Endothelial cell of umbilical vein (primary cell): ENCODE measurements around the gene PHAF1. TPM values are rescaled to one million over a fixed set of nuclear protein-coding genes. Genes with fewer than 3 reads are reported as not detected.
A peak's percentile ranks its signal among the peaks of the same experiment; 100 is the strongest.

Experiments
- BruUV-seq: library from RNA; stranded (reverse); fragments of 400-500 nt; replicated peaks from 2 replicates; lab custom pipeline; 2021; lab: Mats Ljungman, UMichigan
- CTCF ChIA-PET: fragments of 300-600, 350-600 bp; sonication (Branson Sonifier 250); formaldehyde crosslinking; loops from one replicate; lab custom pipeline; 2021; ENCODE audit warnings: antibody characterized with exemption, inconsistent platforms; lab: Charles Lee
- POLR2A ChIA-PET: fragments of 300-600, 350-600 bp; sonication (Branson Sonifier 250); formaldehyde crosslinking; loops from one replicate; lab custom pipeline; 2021; ENCODE audit warnings: antibody characterized with exemption, inconsistent platforms; lab: Charles Lee
- DNase-seq: peaks from one replicate; pipeline ENCODE4 v3.0.0-alpha.2; 2011; ENCODE audit warnings: low read depth, low spot score
- FAIRE-seq: peaks from 2 replicates; lab custom pipeline; 2011; peaks lifted over from hg19 to GRCh38; lab: Jason Lieb, UNC
- H2AFZ ChIP-seq: 2 replicates; pipeline ENCODE4 v1.6.0; 2012; ENCODE audit warnings: low read depth, low read length, control low read depth, inconsistent platforms
- H3K27ac ChIP-seq: 2 replicates; pipeline ENCODE4 v1.5.1; 2011; ENCODE audit warnings: low read depth, mild to moderate bottlenecking, control low read depth, low read length, moderate library complexity; ENCODE audit not compliant: insufficient read depth
- H3K27me3 ChIP-seq, 2 experiments: 2 replicates each; pipeline versions ENCODE4 v1.6.0 to v1.6.1; 2011; ENCODE audit warnings: low read length in 2 of 2, mixed read lengths in 1 of 2; ENCODE audit not compliant: control insufficient read depth in 2 of 2, insufficient read depth in 2 of 2
- H3K36me3 ChIP-seq, 2 experiments: 2 replicates in 1 of 2; 3 replicates in 1 of 2; pipeline ENCODE4 v1.5.1; 2011; ENCODE audit warnings: low read length in 2 of 2, mild to moderate bottlenecking in 1 of 2, moderate library complexity in 1 of 2; ENCODE audit not compliant: control insufficient read depth in 2 of 2, insufficient read depth in 2 of 2; ENCODE audit errors: extremely low read depth in 1 of 2
- H3K4me1 ChIP-seq: 3 replicates; pipeline ENCODE4 v1.5.1; 2011; ENCODE audit warnings: mild to moderate bottlenecking, low read length; ENCODE audit not compliant: control insufficient read depth, insufficient read depth; ENCODE audit errors: extremely low read depth
- H3K4me2 ChIP-seq: 2 replicates; pipeline ENCODE4 v1.6.1; 2011; ENCODE audit warnings: low read length, control low read depth, mixed read lengths; ENCODE audit not compliant: insufficient read depth
- H3K4me3 ChIP-seq, 3 experiments: fragments of 200-600 bp in 1 of 3; sonication (generic), shearing (Covaris generic) in 1 of 3; replicated peaks in 1 of 3; 2 replicates each; pipeline ENCODE4 v1.5.1; 2011 to 2016; ENCODE audit warnings: control low read depth in 3 of 3, low read length in 3 of 3, mild to moderate bottlenecking in 2 of 3, inconsistent platforms in 1 of 3, low read depth in 1 of 3, moderate library complexity in 1 of 3; ENCODE audit not compliant: insufficient read depth in 1 of 3
- H3K79me2 ChIP-seq: 2 replicates; pipeline ENCODE4 v1.6.0; 2012; ENCODE audit warnings: low read length, inconsistent platforms; ENCODE audit not compliant: control insufficient read depth, insufficient read depth
- H3K9ac ChIP-seq: replicated peaks from 2 replicates; pipeline ENCODE3; 2011; ENCODE audit warnings: low read length, control low read depth; ENCODE audit not compliant: insufficient read depth; ENCODE audit errors: extremely low read depth
- H3K9me1 ChIP-seq: replicated peaks from 3 replicates; pipeline ENCODE4 v1.6.0; 2011; ENCODE audit warnings: mild to moderate bottlenecking, low read length; ENCODE audit not compliant: control insufficient read depth, insufficient read depth; ENCODE audit errors: extremely low read depth
- H3K9me3 ChIP-seq: replicated peaks from 2 replicates; pipeline ENCODE4 v1.5.1; 2012; ENCODE audit warnings: low read length, inconsistent platforms; ENCODE audit not compliant: control insufficient read depth, insufficient read depth
- H4K20me1 ChIP-seq: replicated peaks from 2 replicates; pipeline ENCODE3; 2011; ENCODE audit warnings: mild to moderate bottlenecking, low read length; ENCODE audit not compliant: control insufficient read depth, insufficient read depth; ENCODE audit errors: extremely low read depth
- EZH2 ChIP-seq: IDR thresholded peaks from 2 replicates; pipeline ENCODE4 v1.6.1; 2012; ENCODE audit warnings: borderline replicate concordance, low read depth, mild to moderate bottlenecking, moderate library complexity, low read length, inconsistent platforms; ENCODE audit not compliant: severe bottlenecking
- MYC ChIP-seq: IDR thresholded peaks from one replicate; pipeline ENCODE4 v1.6.1; 2011; ENCODE audit warnings: mild to moderate bottlenecking, low read depth, low read length
- POLR2A ChIP-seq: IDR thresholded peaks from 2 replicates; pipeline ENCODE4 v1.6.1; 2012; ENCODE audit warnings: low read depth, mild to moderate bottlenecking, control low read depth, low read length
- POLR2AphosphoS5 ChIP-seq: IDR thresholded peaks from 2 replicates; pipeline ENCODE4 v1.6.1; 2012; ENCODE audit warnings: low read depth, mild to moderate bottlenecking, control low read depth, low read length, moderate library complexity; ENCODE audit not compliant: insufficient read depth
- dilution Hi-C: fragments of 300-500 bp; cut with MboI; formaldehyde crosslinking; loops from one replicate; pipeline ENCODE4 v1.15.0; 2019; ENCODE audit warnings: low sequenced_read_pairs; ENCODE audit not compliant: extremely low pct_ligation_motif_present
- intact Hi-C: fragments of 100-400 bp; cut with micrococcal nuclease; formaldehyde crosslinking; loops from one replicate; pipeline ENCODE4 v1.10.0; 2022
- polyA plus RNA-seq, 4 experiments: library from polyadenylated mRNA; depleted of rRNA in 3 of 4; stranded (reverse) in 3 of 4; unstranded in 1 of 4; fragments of >200 nt; gene quantifications; 2 replicates each; pipeline versions ENCODE4 v1.2.1 to v1.2.3, GENCODE V29; 2011 to 2012; ENCODE audit warnings: missing spikeins in 1 of 4
- total RNA-seq: library from RNA; stranded (reverse); gene quantifications from 2 replicates; pipeline ENCODE4 v1.2.3, GENCODE V29; 2021
- TF ChIP-seq, protein P1 (sequence below): IDR thresholded peaks from 2 replicates; pipeline ENCODE4 v1.6.1; 2011; ENCODE audit not compliant: insufficient read depth, insufficient read length
- TF ChIP-seq, protein P2 (sequence below), 2 donors: IDR thresholded peaks; 1 replicate in 1 of 2; 2 replicates in 1 of 2; pipeline ENCODE4 v1.5.1; 2011; ENCODE audit warnings: low read length in 2 of 2, mild to moderate bottlenecking in 2 of 2, moderate library complexity in 2 of 2, control low read depth in 1 of 2, inconsistent platforms in 1 of 2, low read depth in 1 of 2; ENCODE audit not compliant: insufficient read depth in 1 of 2; ENCODE audit errors: extremely low read depth in 1 of 2

The PHAF1 gene
- total and polyA plus RNA-seq, 2 donors (not counting 3 experiments of a cell fraction or from before 2014, with no cell fraction given) = 18.5 to 21.9 TPM

GRCh38 chr16:67100569-67101310, 9.0 kb upstream of the PHAF1 start:
- Histone ChIP-seq H3K9me3 (no peaks in the 10 kb centered on the region), H3K4me3 (no peak overlapping the region), H2AFZ (no peak overlapping the region), H3K79me2 (peaks cover 6% of the 10 kb centered on the region), H3K9ac (no peak overlapping the region), H3K4me1 (no peaks in the 10 kb centered on the region), H3K4me2 (no peak overlapping the region), H3K9me1 (no peaks in the 10 kb centered on the region), H4K20me1 (no peaks in the 10 kb centered on the region), H3K27ac (no peak overlapping the region), H3K27me3 (no peaks in the 10 kb centered on the region), H3K36me3 (peaks cover 2 to 7% of the 10 kb centered on the region in 2 experiments)
- ChIA-PET CTCF (interaction anchor here (0.7 to 9.0 kb wide), 12 partner anchors 15 to 147 kb away, joined by 3 to 86 read pairs (median 4); no protein-coding TSS in a partner anchor), POLR2A (no interaction called here)
- dilution Hi-C loops (no loop called here), intact Hi-C loops (no loop called here)
- DNase-seq (peak; percentile 28), FAIRE-seq (no peak)
- TF ChIP-seq POLR2AphosphoS5 (no peak), POLR2A (no peak), MYC (no peak), EZH2 (no peak)
- TF ChIP-seq, protein P1, sequence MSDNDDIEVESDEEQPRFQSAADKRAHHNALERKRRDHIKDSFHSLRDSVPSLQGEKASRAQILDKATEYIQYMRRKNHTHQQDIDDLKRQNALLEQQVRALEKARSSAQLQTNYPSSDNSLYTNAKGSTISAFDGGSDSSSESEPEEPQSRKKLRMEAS = no peak
- TF ChIP-seq, protein P2, sequence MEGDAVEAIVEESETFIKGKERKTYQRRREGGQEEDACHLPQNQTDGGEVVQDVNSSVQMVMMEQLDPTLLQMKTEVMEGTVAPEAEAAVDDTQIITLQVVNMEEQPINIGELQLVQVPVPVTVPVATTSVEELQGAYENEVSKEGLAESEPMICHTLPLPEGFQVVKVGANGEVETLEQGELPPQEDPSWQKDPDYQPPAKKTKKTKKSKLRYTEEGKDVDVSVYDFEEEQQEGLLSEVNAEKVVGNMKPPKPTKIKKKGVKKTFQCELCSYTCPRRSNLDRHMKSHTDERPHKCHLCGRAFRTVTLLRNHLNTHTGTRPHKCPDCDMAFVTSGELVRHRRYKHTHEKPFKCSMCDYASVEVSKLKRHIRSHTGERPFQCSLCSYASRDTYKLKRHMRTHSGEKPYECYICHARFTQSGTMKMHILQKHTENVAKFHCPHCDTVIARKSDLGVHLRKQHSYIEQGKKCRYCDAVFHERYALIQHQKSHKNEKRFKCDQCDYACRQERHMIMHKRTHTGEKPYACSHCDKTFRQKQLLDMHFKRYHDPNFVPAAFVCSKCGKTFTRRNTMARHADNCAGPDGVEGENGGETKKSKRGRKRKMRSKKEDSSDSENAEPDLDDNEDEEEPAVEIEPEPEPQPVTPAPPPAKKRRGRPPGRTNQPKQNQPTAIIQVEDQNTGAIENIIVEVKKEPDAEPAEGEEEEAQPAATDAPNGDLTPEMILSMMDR (IDR thresholded peaks at IDR 0.05; ENCODE audit: extremely low read depth in 1 of 2, insufficient read depth in 1 of 2, low read depth in 1 of 2, low read length in 2 of 2) = no peak
- no TSS peak for BruUV-seq
